Stimulated activated CD4-positive, alpha-beta T cell treated with anti-CD3 and anti-CD28 coated beads, Interleukin-2, amount 100 ng/mL, for 48 hours (primary cell): ENCODE measurements around the gene EVC.
A peak's percentile ranks its signal among the peaks of the same experiment; 100 is the strongest.
"Not testable (repeated sequence)": the region's sequence is repeated elsewhere in the genome, so short reads cannot be mapped to it uniquely, and the experiment has no call there.

Experiments
- DNase-seq, 2 donors: peaks; one replicate each; pipeline ENCODE4 v3.0.0-alpha.2; 2020

The EVC gene

DNA sequence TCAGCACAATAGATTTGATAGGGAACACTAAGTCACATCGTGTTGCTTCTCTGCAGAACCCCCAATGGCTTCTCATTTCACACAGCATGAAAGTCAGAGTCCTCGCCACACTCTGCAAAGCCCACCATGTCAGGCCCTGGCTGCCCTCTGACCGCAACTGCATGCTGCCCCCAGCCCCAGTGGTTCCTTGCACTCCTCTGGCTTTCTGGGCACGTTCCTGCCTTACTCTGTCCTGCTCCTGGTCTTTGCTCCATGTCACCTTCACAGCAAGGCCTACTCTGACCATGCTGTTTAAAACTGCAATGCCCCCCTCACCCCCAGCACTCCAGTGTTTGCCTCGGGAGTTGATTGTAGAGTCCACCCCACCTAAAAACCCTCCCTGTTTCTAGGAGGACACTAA, 78.1 kb downstream of the EVC start:
- DNase-seq: no peak

DNA sequence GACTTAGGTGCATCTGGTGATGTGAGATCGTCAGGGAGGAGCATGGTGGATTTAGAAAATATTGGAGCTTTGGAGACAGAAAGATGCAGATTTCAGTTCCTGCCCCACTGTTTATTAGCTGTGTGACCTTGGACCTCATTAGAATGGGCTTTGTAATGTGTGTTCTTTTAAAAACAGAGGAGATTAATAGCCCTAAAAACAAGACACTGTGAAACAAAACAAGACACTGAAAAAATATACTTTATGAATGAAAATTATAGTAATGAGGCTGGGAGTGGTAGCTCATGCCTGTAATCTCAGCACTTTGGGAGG, 79.5 kb downstream of the EVC start:
- no peak for DNase-seq

DNA sequence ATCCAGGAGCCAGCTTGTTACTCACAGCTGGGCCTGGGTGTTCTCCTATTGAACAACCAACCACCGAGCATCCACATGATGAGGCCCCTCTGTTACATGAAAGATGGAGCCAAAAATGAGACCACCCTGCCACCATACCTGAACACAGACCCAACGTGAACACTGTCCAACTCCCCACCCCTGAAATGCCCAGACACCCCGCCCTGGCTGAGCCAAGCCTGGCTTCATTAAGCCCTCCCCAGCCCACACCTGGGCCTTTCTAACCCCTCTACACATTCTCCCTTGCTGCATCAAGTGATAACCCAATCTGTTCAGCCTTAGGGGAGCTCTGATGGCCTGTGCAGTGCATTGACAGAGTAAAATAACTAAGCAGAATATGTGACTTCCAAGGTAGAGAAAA, 80.7 kb downstream of the EVC start:
- no peak for DNase-seq

DNA sequence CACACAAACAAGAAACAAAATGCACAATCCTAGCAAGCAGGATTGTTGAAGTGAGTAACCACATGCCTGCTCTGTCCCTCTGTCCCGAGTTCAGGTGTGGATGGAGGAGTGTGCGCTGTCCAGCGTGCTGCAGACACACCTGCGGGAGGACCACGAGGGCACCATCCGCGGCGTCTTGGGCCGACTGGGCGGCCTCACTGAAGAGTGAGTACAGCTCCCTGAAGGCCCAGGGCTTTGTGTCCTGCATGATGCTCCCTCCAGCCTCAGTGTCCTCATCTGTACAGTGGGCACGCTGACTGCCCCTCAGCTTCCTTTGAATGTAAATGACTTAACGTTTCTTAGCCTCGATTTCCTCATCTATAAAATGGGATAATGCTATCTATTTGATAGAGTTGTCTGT, 82.5 kb downstream of the EVC start:
- no peak for DNase-seq

DNA sequence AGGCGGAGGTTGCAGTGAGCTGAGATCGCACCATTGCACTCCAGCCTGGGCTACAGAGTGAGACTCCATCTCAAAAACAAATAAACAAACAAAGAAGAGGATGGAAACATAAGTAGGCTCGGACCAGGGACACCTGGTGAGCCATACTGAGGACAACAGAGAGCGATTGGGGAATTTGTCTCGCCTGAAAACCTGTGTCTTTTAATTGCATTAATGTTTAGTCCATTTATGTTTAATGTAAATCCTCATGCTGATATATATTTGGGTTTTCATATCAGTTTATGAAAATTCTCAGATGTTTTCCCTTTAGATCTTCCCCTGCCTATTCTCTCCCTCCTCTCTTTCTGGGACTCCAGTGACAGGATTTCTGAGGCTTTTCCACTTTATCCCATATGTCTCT, 84.6 kb downstream of the EVC start:
- no peak for DNase-seq

DNA sequence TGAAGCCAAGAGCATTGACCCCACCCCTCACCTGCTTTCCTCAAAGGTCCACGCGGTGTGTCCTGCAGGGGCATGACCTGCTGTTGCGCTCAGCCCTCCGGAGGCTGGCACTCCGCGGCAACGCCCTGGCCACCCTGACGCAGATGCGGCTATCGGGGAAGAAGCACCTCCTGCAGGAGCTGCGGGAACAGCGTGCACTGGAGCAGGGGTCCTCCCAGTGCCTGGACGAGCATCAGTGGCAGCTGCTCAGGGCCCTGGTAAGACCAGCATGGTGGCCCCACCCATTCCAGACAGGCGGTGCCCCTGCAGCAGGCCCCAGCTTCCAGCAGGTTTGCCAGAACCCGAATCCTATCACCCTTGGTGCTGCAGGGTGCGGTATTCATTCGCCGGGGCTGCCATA, 86.0 kb downstream of the EVC start:
- no peak for DNase-seq

DNA sequence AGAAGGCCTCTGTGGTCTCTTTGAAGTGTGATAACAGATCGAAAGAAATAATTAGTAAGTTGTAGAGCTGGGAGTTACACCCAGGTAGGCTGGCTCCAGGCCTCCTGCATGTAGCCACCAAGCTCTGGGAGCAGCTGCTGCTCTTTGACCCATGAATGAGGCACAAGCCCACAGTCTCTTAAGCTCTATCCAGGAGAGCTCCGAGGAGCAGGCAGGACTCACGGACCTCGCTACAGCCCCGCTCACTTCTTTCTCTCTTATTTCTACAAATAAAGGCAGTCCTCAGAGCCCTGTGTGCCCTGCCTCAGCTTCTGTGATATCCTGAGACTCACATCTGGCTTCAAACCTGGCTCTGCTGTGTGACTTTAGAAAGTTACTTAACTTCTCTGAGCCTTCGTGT, 86.9 kb downstream of the EVC start:
- DNase-seq: no peak

DNA sequence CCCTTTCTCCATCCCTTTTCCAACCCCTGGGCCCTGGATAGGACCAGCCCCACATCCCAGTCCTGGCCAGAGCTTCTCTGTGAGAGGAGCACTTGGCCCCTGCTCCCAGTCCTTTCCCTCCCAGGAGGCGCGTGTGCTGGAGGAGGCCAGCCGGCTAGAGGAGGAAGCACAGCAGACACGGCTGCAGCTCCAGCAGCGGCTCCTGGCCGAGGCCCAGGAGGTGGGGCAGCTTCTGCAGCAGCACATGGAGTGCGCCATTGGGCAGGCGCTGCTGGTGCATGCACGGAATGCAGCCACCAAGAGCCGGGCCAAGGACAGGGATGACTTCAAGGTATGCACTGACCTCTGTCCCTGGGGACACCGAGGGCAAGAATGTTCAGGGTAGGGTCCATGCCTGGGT, 87.5 kb downstream of the EVC start:
- no peak for DNase-seq

DNA sequence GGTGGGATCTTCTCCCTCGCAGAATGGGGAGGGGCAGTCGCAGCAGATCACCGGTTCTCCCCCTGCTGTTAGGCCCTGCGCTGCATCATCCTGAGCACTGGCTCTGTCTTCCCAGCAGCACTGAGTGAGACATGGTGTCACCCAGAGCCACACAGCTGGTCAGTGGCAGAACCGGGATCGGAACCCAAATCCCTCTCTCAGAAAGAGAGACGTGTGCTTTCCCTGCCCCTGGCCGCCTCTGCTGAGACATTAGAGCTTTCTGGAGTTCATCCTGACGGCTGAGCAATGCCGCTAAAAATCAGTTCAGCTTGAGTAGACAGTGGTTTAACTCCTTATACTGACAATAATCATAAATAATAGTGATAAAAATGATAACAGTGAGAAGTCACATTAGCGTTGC, 87.9 kb downstream of the EVC start:
- no peak for DNase-seq

DNA sequence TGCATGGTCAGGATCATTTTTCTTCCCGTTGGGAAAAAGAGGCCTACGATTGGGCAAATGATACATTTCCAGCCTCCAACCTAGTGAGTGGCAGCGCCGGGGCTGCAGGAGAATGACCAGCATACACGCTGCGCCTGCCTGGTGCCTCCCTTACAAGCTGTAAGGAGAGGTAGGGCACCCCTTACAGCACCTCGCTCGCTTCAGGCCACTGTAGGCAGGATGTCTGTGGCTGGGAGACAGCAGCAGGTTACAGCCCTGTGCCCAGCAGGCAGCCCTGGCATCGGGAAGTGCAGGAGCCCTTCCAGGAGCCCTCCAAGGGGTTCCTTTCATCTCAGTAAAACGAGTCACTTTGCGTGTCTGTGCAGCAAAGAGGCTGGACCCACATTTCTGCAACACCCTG, 88.4 kb downstream of the EVC start:
- DNase-seq: no peak

DNA sequence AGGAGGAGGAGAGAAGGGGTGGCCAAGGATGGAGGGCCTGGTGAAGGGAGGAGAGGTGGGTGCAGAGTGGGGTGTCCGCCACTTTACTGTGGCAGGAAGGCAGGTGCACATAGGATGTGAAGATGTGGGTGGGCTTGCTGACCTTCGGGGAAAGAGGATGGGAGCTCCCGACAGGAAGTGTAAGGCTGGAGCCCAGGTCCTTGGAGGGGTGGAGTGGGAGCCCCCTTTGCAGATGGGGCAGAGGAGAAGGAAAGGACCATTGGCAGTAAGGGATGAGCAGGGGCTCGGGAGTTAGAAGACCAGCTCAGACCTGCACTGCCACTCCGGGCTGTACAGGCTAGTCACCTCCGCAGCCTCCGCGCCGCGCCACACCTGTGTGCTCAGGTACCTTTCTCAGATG, 89.5 kb downstream of the EVC start:
- no peak for DNase-seq

DNA sequence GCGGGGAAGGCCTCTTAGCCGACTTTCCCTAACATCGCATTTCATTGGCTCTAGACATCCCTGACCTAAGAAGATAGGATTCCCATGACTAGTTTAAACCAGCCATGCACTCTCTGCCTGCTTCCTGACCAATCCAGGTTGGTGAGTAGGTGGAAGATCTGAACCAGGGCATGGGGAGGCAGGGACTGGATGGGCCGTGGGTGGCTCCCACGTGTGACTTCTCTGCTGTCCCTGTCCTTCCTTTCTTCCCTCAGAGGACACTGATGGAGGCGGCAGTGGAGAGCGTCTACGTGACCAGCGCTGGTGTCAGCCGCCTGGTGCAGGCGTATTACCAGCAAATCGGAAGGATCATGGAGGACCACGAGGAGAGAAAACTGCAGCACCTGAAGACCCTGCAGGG, 90.7 kb downstream of the EVC start:
- no peak for DNase-seq

DNA sequence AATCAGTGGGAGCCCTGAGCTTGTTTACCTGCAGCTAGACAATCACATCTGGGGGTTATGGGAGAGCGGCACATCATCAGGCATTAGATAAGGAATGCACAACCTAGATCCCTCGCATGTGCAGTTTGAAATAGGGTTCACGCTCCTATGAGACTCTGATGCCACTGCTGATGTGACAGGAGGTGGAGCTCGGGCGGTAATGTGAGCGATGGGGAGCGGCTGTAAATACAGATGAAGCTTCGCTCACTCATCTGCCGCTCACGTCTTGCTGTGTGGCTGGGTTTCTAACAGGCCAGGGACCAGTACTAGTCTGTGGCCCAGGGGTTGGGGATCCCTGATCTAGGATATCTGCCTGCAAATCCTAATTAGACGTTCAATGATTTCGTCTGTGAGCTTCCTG, 91.6 kb downstream of the EVC start:
- DNase-seq: no peak

DNA sequence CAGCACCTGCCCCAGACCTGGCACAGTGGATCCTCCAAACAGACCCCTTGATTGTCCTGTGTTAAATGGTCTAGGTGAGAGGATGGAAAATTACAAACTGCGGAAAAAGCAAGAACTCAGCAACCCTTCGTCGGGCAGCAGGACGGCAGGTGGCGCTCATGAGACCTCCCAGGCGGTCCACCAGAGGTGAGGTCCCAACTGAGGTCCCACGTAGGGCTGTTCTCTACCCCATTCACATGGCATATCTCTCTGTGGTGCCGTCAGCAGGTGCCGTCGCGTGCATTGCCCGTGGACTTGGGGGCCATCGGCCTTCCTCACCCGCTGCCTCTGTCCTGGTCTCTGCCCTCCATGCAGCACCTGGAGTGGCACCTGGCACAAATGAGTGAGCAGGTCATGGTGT, 93.7 kb downstream of the EVC start:
- no peak for DNase-seq

DNA sequence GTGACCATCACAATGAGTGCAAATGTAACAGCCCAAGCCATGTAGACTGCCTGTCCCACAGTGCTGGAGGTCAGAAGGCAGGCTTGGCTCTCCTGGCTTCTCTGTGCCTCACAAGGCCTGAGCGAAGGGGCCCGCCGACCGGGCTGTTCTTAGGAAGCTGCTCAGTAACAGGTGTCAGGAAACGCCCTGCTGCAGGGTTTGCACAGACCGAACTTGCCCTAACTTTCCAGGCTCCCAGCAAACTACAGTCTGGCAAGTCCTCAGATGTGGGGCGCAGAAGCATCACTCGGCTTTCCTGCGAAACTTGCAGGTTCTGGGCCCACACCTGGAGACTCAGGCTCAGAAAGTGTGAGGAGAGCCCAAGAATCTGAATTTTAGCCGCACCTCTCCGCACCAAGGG, 94.3 kb downstream of the EVC start:
- no peak for DNase-seq

DNA sequence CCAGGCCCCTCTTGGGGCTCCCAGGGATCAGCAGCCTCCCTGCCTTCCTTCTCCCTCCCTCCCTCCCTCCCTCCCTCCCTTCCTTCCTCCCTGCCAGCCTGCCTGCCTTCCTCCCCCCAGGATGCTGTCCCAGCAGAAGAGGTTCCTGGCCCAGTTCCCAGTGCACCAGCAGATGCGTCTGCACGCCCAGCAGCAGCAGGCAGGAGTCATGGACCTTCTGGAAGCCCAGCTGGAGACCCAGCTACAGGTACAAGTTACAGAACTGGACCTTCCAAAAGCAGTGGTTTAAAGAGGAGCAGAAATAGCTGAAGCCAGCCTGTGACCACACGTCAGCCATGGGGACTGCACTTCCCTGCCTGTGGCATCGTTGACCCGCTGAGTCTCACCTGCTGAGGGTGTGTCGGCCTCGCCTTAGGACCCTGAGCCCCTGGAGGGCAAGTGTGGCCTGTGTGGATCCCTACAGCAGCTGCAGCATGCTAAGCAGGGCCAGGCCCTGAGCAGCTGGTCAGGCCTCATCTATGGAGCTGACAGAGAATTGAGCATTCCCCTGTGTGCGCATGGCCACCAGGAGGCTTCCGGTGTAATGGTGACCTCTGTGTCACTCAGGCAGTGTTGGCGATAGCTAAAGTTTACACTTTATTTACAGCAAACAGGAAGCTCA, 97.2 kb downstream of the EVC start:
- DNase-seq: no peak

DNA sequence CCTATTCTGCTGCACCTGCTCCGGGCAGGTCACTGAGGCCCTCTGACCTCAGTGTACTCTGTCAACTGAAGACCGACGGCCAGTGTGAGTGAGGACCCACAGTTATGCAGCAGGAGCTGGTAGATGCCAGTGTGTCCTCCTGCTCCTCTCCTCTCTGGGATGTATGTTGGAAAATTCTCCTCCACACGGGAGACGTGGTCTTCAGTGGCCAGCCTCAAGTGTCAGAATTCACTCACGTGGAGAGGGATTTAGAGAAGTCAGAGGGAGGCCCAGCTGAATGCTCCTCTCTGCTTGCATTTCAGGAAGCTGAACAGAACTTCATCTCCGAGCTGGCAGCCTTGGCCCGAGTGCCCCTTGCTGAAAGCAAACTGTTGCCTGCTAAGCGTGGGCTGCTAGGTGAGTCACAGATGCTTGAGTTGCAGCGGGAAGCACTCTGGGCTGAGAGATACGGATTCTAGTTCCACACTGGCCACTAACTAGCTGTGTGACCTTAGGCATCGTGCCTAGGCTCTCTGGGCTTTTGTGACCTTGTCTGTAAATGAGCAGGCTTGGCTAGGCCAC, 98.3 kb downstream of the EVC start:
- DNase-seq: no peak

DNA sequence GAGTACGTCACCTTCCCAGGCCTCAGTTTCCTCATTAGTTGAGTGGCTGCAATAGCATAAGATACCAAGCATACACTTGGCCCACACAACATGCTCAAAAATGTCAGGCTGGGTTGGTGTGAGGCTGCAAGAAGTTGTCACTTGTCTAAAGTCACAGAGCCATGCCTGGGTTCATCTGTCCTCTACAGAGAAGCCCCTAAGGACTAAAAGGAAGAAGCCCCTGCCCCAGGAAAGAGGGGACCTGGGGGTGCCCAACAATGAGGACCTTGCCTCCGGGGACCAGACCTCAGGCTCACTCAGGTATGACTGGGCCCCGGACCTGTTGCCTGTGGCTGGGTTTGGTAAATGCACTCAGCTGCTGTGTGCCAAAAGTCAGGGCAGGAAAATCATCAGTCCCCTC, 99.2 kb downstream of the EVC start:
- no peak for DNase-seq

DNA sequence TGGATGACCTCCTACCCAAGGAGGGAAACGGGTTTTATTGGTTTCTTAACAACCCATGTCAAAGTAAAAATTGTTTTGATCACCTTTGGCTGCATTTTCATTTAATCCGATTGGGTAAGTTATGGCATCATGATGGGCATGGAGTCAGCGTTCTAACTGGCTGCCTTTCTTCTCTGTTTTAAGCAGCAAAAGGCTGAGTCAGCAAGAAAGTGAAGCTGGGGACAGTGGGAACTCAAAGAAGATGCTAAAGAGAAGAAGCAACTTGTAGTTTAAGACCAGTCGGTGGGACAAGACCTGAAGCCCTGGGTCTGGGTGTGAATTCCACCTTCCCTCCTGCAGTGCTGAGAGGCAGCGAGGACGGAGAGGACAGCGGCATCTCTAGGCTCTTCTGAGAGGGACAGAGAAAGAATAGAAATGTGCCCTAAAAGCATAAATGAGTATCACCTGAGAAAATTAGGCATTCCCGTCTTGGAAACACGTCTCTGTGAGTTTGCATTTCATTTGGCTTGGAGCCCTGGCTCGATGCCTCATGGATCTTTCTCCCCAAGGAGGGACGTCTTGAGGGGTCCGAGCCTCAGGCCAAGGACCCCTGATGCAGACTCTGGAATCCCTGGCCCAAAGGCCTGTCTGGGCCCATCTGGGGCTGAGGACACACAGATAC, 99.9 kb downstream of the EVC start:
- no peak for DNase-seq

DNA sequence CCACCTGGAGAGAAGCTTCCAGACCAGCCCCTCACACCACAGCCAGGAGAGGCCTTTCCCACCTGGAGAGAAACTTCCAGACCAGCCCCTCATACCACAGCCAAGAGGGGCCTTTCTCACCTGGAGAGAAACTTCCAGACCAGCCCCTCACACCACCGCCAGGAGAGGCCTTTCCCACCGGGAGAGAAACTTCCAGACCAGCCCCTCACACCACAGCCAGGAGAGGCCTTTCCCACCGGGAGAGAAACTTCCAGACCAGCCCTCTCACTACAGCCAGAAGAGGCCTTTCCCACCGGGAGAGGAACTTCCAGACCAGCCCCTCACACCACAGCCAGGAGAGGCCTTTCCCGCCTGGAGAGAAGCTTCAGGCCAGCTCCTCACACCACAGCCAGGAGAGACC, 101.1 kb downstream of the EVC start:
- not testable (repeated sequence) for DNase-seq

DNA sequence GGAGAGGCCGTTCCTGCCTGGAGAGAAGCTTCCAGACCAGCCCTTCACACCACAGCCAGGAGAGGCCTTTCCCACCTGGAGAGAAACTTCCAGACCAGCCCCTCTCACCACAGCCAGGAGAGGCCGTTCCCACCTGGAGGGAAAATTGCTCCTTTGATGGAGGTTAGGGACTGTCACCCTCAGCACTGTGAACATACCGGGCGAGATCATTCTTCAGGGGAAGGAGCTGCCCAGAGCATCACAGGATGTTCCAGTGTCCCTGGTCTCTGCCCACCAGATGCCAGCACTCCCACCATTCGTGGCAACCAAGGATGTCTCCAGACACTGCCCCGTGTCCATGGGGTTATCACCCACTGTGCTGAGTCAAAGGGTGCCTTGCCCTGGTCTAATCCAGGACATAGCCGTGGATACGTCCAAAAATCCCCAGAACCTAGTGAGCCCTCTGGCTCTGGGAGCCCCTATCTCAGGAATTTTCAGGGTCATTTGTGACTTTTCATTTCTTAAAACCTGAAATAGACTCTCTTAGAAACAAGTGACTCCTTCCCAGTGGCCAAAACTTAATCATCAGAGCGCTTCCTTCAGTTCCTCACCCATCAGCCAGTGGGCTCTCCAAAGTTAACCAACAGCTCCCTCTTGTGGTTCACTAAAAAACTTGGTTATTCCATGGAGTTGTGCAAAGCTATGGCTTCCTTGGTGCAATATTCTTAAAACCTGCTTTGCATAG, 101.7 kb downstream of the EVC start:
- peak in 1 of 2 donors; percentile 7 for DNase-seq

DNA sequence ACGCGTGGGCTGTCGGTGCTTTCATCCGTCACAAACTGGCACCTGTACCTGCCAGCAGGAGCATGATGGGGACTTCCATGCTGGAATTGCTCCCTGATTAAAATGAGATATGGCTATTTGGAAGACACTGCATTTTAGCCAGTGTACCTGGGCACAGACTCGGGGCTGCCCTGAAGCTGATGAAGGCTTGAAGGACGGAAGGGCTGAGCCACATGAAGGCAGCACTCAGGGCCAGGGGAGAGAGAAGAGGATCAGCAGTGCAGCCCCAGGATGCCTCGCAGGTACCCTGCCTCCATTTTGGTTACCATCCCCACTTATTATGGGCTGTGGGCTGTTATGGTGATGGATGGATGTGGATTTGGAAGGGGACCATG, 102.9 kb downstream of the EVC start:
- DNase-seq: no peak

DNA sequence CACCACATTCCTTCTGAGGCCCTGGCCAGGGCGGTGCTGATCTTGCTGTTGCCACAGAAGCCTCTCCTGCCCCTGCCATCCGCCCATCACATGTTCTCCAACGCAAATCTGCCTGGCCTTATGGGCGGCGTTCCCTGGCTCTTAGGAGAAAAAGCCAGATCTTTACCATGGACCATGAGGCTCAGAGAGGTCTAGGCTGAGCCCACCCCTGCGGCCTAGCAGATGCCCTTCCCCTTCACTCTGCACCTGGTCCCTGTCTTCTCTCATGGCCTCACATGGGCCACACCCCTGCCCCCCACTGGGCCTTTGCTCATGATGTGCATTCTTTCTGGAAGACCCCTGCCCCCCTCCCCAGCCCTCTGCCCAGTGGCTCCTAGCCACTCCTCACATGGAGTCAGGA, 103.4 kb downstream of the EVC start:
- DNase-seq: no peak

DNA sequence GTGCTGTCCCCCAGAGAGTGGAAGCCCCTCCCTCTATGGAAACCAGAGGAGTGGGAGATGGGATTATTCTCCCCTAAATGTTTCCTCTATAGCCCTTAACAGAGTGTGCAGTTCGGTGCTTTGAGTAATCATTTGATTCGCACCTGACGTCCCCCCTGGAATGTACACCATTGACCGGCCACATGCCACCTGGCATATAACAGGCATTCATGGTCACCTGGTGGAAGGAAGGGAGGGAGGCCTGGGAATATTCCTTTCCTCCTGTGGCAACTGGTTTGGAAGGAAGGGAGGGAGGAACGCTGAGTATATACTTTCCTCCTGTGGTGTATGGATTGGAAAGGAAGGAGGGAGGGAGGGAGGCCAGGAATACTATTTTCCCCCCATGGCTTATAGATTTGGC, 104.6 kb downstream of the EVC start:
- no peak for DNase-seq

DNA sequence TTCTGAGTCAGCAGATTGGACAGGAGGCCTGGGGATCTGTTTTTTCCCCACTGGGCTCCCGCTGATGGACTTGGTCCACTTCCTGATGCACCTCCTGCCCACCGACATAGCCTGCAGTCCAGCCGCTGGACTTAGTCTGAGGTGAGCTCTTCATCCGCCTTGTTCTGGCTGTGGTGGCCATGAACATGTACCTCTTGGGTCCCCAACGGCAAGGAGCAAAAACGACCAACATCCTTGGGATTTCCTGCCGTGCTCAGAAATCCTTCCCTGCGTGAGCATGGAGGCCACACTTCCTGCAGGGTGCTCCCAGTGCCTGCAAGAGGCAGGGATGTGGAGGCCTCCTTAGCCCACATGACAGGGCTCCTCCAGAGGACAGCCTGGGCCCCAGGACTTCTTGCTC, 105.1 kb downstream of the EVC start:
- no peak for DNase-seq
